GM12875 (cell line): Measurements from ENCODE around the gene OTOGL.
"Not testable (repeated sequence)": the region's sequence is repeated elsewhere in the genome, so short reads cannot be mapped to it uniquely, and the experiment has no call there.

Source experiments
- H3K4me3 ChIP-seq: one replicate; pipeline ENCODE4 v1.5.1; 2011; ENCODE audit warnings: low read depth, low read length, control low read depth
- TF ChIP-seq, protein P1 (sequence below): IDR thresholded peaks from 2 replicates; pipeline ENCODE4 v1.5.1; 2011; ENCODE audit warnings: low read depth, mild to moderate bottlenecking, control low read depth, inconsistent platforms, low read length, moderate library complexity, borderline replicate concordance; ENCODE audit not compliant: insufficient read depth

OTOGL gene

DNA sequence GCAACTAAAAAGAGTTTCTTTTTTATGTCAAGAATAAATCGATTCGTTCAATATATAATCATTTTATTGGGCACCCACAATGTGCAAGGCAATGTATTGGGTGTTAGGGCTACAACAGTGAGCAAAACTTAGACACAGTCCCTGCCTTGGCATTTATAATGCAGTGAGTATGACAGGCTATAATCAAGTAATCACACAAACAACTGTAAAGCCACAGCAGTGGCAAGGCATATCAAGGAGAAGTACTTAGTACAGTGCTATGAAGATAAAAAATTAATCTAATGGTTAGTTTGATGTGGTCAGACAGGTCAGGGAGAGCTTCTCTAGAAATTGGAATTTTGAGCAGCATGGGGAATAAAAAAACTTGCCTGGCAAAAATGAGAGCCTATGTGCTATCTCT is 39.5 kb upstream of the OTOGL start:
- TF ChIP-seq, protein P1, sequence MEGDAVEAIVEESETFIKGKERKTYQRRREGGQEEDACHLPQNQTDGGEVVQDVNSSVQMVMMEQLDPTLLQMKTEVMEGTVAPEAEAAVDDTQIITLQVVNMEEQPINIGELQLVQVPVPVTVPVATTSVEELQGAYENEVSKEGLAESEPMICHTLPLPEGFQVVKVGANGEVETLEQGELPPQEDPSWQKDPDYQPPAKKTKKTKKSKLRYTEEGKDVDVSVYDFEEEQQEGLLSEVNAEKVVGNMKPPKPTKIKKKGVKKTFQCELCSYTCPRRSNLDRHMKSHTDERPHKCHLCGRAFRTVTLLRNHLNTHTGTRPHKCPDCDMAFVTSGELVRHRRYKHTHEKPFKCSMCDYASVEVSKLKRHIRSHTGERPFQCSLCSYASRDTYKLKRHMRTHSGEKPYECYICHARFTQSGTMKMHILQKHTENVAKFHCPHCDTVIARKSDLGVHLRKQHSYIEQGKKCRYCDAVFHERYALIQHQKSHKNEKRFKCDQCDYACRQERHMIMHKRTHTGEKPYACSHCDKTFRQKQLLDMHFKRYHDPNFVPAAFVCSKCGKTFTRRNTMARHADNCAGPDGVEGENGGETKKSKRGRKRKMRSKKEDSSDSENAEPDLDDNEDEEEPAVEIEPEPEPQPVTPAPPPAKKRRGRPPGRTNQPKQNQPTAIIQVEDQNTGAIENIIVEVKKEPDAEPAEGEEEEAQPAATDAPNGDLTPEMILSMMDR: no peak
- H3K4me3 ChIP-seq: no peak overlapping the region

DNA sequence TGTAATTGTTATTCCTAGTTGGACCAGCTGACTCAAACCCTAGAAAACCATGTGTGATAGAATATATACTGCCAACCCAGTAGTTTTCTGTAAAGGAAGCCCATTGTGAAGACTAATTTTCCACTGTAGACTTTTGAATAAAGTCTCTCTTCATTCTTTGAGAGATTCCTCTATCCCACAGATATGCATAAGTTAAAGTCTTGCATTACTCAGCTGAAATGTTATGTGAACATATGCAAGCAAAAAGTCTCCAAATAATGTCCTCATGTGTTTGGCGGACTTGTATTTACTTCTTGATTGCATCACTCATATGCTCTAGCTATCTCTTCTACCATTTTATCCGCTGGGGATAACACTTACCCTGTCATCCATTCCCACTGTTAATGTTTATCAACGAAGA is 35.1 kb upstream of the OTOGL start:
- H3K4me3 ChIP-seq: no peak overlapping the region
- TF ChIP-seq, protein P1: no peak

DNA sequence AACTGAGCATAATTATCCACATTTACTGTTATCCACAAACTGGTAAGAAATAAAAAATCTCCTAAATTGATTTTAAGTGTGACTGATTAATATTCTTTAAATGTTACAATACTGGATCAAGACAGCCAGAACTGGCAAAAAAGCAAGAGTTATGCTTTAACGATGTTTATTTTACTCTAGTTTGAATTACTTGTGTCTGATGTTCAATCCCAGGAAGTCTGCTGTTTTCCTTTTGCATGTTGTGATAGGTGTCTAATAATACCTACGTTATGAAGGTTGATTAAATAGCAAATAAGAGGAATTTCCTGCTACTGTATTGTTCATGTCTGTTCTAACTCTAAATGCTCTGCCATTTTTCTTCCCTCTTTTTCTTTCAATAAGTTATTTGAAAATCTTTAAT is 34.4 kb upstream of the OTOGL start:
- TF ChIP-seq, protein P1: no peak

DNA sequence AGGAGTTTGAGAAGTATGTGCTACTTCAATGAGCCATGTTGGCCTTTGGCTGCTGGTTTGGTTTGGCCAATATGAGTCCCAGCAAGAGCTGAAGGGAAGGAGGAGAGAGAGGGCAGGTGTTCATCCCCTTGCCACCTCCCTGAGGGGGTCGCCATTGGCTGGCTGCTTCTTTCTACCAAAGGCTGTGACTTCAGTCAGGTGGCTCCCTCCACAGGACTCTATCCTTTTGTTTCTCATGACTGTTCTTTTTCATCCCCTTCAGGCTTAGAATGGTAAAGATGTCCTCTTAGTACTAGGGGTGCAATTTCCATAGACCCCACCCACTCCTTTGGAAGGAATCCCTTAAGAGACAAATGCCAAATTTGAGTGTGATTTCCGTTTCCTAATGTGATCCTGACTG is 31.2 kb upstream of the OTOGL start:
- H3K4me3 ChIP-seq: no peak overlapping the region
- TF ChIP-seq, protein P1: no peak

More for the DNA sequence above, 34.4 kb upstream of the OTOGL start:
- no peak overlapping the region for H3K4me3 ChIP-seq

DNA sequence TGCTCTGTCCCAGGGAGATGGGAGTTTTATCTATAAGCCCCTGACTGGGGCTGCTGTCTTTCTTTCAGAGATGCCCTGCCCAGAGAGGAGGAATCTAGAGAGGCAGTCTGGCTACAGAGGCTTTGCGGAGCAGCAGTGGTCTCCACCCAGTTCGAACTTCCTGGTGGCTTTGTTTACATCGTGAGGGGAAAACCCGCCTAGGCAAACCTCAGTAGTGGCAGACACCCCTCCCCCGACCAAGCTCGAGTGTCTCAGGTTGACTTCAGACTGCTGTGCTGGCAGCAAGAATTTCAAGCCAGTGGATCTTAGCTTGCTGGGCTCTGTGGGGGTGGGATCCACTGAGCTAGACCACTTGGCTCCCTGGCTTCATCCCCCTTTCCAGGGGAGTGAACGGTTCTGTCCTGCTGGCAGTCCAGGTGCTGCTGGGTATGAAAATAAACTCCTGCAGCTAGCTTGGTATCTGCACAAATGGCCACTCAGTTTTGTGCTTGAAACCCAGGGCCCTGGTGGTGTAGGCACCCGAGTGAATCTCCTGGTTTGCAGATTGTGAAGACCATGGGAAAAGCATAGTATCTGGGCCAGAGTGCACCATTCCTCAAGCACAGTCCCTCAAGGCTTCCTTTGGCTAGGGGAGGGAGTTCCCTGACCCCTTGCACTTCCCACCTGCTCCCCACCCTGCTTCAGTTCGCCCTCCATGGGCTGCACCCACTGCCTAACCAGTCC is 15.3 kb upstream of the OTOGL start:
- H3K4me3 ChIP-seq: not testable (repeated sequence)

DNA sequence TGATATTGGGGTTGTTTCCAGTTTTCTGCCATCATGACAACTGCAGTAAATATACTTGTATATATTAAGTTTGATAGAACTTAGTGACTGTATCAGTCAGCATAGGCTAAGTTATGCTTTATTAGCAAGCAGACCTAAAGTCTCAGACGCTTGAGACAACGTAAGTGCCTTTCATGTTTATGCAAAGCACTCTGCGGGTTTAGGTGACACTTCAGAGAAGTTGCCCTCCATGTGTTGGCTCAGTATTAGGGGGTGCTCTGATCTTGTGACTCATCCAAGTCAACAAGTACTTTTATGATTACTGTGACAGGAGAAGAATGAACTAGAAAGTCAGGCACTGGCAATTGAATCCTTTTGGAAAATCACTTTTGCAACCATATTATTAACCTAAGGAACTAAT is 13.3 kb upstream of the OTOGL start:
- TF ChIP-seq, protein P1: no peak
- H3K4me3 ChIP-seq: no peak overlapping the region

DNA sequence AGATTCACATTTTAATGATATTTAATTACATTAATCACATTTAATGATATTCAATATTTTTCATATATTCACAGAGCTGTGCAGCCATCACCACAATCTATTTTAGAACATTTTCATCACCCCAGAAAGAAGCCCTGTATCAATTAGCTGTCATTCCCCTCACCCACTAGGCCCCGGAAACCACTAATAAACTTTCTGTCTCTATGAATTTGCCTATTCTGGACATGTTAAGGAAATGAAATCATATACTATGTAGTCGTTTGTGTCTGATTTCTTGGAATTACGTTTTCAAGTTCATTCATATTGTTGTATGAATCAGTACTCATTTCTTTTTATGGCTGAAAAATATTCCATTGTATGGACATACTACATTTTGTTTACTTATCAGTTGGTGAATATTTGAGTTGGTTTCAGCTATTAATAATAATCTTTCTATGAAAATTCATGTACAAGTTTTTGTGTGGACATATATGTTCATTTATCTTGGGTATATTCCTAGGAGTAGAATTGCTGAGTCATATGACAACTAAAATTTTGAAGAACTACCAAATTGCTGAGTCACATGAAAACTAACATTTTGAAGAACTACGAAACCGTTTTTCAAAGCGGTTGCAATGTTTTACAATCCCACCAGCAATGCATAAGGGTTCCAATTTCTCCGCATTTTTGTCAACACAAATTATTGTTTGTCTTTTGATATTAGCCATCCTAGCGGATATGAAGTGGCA is 11.7 kb upstream of the OTOGL start:
- TF ChIP-seq, protein P1: no peak
- no peak overlapping the region for H3K4me3 ChIP-seq
